Hepatocyte (in vitro differentiated cells): ENCODE data around the gene MIA. TPM values are rescaled to one million over a fixed set of nuclear protein-coding genes. Genes with fewer than 3 reads are reported as not detected.
A peak's percentile ranks its signal among the peaks of the same experiment; 100 is the strongest.
"Not testable (repeated sequence)": the region's sequence is repeated elsewhere in the genome, so short reads cannot be mapped to it uniquely, and the experiment has no call there.

Source experiments
- DNase-seq: peaks from one replicate; pipeline ENCODE4 v3.0.0-alpha.2; 2016; ENCODE audit warnings: low spot score
- H2AFZ ChIP-seq: fragments of 200-600 bp; sonication (generic); 2 replicates; pipeline ENCODE4 v1.6.0; 2016; ENCODE audit warnings: antibody characterized with exemption, mild to moderate bottlenecking
- H3K27ac ChIP-seq: fragments of 200-600 bp; sonication (generic); 2 replicates; pipeline ENCODE4 v1.5.1; 2016; ENCODE audit warnings: mild to moderate bottlenecking
- H3K27me3 ChIP-seq: fragments of 200-600 bp; sonication (generic); 2 replicates; pipeline ENCODE4 v1.6.1; 2016
- H3K36me3 ChIP-seq: fragments of 200-600 bp; sonication (generic); replicated peaks from 2 replicates; pipeline ENCODE4 v1.5.1; 2016; ENCODE audit warnings: low read depth; ENCODE audit not compliant: insufficient read depth
- H3K4me1 ChIP-seq: fragments of 200-600 bp; sonication (generic); 2 replicates; pipeline ENCODE4 v1.5.1; 2016; ENCODE audit warnings: mild to moderate bottlenecking, moderate library complexity; ENCODE audit not compliant: insufficient read depth
- H3K4me2 ChIP-seq: fragments of 200-600 bp; sonication (generic); 2 replicates; pipeline ENCODE4 v1.6.0; 2016
- H3K4me3 ChIP-seq: fragments of 200-600 bp; sonication (generic); 2 replicates; pipeline ENCODE4 v1.5.1; 2016; ENCODE audit warnings: mild to moderate bottlenecking
- H3K79me2 ChIP-seq: fragments of 200-600 bp; sonication (generic); 2 replicates; pipeline ENCODE4 v1.6.0; 2017; ENCODE audit warnings: mild to moderate bottlenecking
- H3K9me2 ChIP-seq: fragments of 200-600 bp; sonication (generic); replicated peaks from 2 replicates; pipeline ENCODE4 v1.6.0; 2017; ENCODE audit warnings: mild to moderate bottlenecking; ENCODE audit not compliant: insufficient read depth
- H3K9me3 ChIP-seq: fragments of 200-600 bp; sonication (generic); 2 replicates; pipeline ENCODE4 v1.5.1; 2016; ENCODE audit warnings: low read depth, mild to moderate bottlenecking
- H4K20me1 ChIP-seq: fragments of 200-600 bp; sonication (generic); 2 replicates; pipeline ENCODE4 v1.6.0; 2016; ENCODE audit warnings: mild to moderate bottlenecking; ENCODE audit not compliant: insufficient read depth, poor library complexity, severe bottlenecking
- EZH2 ChIP-seq: fragments of 200-600 bp; sonication (generic); IDR thresholded peaks from 2 replicates; pipeline ENCODE4 v1.6.1; 2016; ENCODE audit warnings: antibody characterized with exemption, mild to moderate bottlenecking, borderline replicate concordance
- EZH2phosphoT487 ChIP-seq: fragments of 200-600 bp; sonication (generic); IDR thresholded peaks from one replicate; pipeline ENCODE4 v1.6.1; 2018; ENCODE audit warnings: antibody characterized with exemption, mild to moderate bottlenecking, low read depth, moderate library complexity; ENCODE audit not compliant: unreplicated experiment, severe bottlenecking
- WGBS: methylation state at CpG from one replicate; pipeline ENCODE4 v1.1.6; 2016; ENCODE audit warnings: low lambda C conversion rate; ENCODE audit errors: missing lambda C conversion rate; 5-methylcytosine and 5-hydroxymethylcytosine counted together
- polyA plus RNA-seq: library from polyadenylated mRNA; unstranded; fragments of >200 nt; fragmentation: Nextera tagmentation; extraction: Ambion mirVana; gene quantifications from 2 replicates; pipeline ENCODE4 v1.2.1, GENCODE V29; 2016
- total RNA-seq: library from RNA; depleted of rRNA; stranded (reverse); fragments of >200 nt; gene quantifications from 2 replicates; pipeline ENCODE4 v1.2.3, GENCODE V29; 2014
- TF ChIP-seq, protein P1 (sequence below): fragments of 200-600 bp; sonication (generic); IDR thresholded peaks from 2 replicates; pipeline ENCODE4 v1.5.1; 2016; ENCODE audit warnings: antibody characterized with exemption, mild to moderate bottlenecking; ENCODE audit not compliant: poor library complexity

Gene MIA
- total and polyA plus RNA-seq, 2 experiments from 2014 or later, result 0.86 TPM; not detected in 1

DNA sequence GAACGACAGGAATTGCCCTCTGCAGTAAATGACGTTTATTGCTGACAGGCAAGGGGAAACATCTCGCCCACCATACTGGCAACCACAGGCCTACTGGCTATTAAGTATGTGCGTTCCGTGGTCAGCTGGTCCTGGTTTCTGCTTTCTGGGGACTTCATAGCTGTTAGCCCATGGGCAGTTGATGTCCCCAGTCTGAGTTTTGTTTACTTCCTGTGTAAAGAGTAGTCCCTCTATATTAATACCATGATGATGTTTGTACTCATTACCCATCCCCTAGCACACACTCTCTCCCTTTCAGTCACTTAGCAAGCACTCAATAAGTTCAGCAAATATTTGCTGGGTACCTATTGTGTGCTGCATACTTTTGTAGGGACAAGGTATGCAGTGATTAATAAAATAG, 6.5 kb upstream of the MIA start:
- DNase-seq, result no peak
- no peak for TF ChIP-seq EZH2phosphoT487
- TF ChIP-seq, protein P1, sequence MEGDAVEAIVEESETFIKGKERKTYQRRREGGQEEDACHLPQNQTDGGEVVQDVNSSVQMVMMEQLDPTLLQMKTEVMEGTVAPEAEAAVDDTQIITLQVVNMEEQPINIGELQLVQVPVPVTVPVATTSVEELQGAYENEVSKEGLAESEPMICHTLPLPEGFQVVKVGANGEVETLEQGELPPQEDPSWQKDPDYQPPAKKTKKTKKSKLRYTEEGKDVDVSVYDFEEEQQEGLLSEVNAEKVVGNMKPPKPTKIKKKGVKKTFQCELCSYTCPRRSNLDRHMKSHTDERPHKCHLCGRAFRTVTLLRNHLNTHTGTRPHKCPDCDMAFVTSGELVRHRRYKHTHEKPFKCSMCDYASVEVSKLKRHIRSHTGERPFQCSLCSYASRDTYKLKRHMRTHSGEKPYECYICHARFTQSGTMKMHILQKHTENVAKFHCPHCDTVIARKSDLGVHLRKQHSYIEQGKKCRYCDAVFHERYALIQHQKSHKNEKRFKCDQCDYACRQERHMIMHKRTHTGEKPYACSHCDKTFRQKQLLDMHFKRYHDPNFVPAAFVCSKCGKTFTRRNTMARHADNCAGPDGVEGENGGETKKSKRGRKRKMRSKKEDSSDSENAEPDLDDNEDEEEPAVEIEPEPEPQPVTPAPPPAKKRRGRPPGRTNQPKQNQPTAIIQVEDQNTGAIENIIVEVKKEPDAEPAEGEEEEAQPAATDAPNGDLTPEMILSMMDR, result no peak
- no peaks in the 10 kb centered on the region for H3K79me2 ChIP-seq
- no peaks in the 10 kb centered on the region for H3K9me3 ChIP-seq
- no peak overlapping the region for H3K27ac ChIP-seq
- no peaks in the 10 kb centered on the region for H3K4me1 ChIP-seq
- no peaks in the 10 kb centered on the region for H3K9me2 ChIP-seq
- no peaks in the 10 kb centered on the region for H3K27me3 ChIP-seq
- 88% methylated on average over 5 of the region's 5 CpGs for WGBS
- H3K4me2 ChIP-seq, result no peak overlapping the region
- no peaks in the 10 kb centered on the region for H4K20me1 ChIP-seq
- H3K36me3 ChIP-seq, result peaks cover 2% of the 10 kb centered on the region
- H3K4me3 ChIP-seq, result no peak overlapping the region
- H2AFZ ChIP-seq, result no peak overlapping the region

DNA sequence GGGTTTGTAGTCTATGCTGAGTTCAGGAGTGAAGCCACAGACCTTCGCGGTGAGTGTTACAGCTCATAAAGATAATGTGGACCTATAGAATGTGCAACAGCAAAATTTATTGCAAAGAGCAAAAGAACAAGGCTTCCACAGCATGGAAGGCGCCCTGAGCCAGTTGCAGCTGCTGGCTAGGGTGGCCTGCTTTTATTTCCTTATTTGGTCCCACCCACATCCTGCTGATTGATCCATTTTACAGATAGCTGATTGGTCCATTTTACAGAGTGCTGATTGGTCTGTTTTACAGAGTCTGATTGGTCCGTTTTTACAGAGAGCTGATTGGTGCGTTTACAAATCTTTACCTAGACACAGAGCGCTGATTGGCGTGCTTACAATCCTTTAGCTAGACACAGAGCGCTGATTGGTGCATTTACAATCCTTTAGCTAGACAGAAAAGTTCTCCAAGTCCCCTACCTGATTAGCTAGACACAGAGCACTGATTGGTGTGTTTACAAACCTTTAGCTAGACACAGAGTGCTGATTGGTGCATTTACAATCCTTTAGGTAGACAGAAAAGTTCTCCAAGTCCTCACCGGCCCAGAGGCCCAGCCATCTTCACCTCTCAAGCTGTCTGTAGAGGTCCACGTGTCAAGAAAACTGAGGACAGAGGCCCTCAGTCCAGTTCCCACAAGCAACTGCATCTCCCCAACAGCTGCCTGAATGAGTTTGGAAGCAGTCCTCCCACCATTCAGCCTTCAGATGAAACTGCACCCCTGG, 4.0 kb upstream of the MIA start:
- H3K4me3 ChIP-seq, DNase-seq, H3K79me2 ChIP-seq, H3K9me2 ChIP-seq, H4K20me1 ChIP-seq, H3K4me1 ChIP-seq, H3K27me3 ChIP-seq, H3K9me3 ChIP-seq, H3K4me2 ChIP-seq, H3K27ac ChIP-seq, H2AFZ ChIP-seq, H3K36me3 ChIP-seq: not testable (repeated sequence)
- WGBS, result 84% methylated on average over 10 of the region's 10 CpGs

DNA sequence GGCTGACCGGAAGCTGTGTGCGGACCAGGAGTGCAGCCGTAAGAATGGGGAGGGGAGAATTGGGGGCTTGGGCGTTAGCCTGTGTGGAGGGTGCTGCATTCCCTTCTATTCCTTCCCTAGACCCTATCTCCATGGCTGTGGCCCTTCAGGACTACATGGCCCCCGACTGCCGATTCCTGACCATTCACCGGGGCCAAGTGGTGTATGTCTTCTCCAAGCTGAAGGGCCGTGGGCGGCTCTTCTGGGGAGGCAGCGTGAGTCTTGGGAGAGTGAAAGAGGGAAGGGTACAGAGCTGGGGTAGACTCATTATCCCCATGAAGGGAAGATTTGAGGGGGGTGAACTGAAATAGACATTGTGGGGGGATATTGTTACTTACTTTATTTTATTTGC, 306 bp downstream of the MIA start:
- Histone ChIP-seq H3K4me1 (peaks cover 6% of the 10 kb centered on the region), H2AFZ (no peak overlapping the region), H4K20me1 (no peaks in the 10 kb centered on the region), H3K27me3 (no peaks in the 10 kb centered on the region), H3K9me3 (no peaks in the 10 kb centered on the region), H3K27ac (no peak overlapping the region), H3K9me2 (no peaks in the 10 kb centered on the region), H3K4me2 (no peak overlapping the region), H3K36me3 (no peaks in the 10 kb centered on the region), H3K4me3 (no peak overlapping the region), H3K79me2 (peaks cover 4% of the 10 kb centered on the region)
- DNase-seq, result no peak
- TF ChIP-seq, protein P1, result no peak
- no peak for TF ChIP-seq EZH2
- WGBS, result 95% methylated on average over 10 of the region's 10 CpGs

DNA sequence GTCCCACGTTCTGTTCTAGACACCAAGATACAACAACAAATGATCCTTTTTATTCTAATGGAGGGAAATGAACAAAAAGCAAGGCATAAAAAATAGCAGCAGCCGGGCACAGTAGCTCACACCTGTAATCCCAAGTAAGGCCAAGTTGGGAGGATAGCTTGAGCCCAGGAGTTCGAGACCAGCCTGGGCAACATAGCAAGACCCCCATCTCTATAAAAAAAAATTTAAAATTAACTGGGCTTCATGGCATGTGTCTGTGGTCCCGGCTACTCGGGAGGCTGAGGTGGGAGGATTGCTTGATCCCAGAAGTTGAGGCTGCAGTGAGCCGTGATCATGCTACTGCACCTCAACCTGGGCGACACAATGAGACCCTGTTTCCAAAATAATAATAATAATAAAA, 1.0 kb downstream of the MIA start:
- no peak overlapping the region for H3K4me2 ChIP-seq
- H3K4me1 ChIP-seq, result peaks cover 6% of the 10 kb centered on the region
- no peaks in the 10 kb centered on the region for H3K9me3 ChIP-seq
- DNase-seq, result no peak
- no peak overlapping the region for H3K4me3 ChIP-seq
- H3K36me3 ChIP-seq, result no peaks in the 10 kb centered on the region
- 84% methylated on average over 7 of the region's 7 CpGs for WGBS
- no peaks in the 10 kb centered on the region for H4K20me1 ChIP-seq
- no peaks in the 10 kb centered on the region for H3K9me2 ChIP-seq
- no peaks in the 10 kb centered on the region for H3K27me3 ChIP-seq
- H3K27ac ChIP-seq, result peak overlapping the region; percentile 97
- H2AFZ ChIP-seq, result no peak overlapping the region
- TF ChIP-seq, protein P1, result no peak
- TF ChIP-seq EZH2, result no peak
- no peak for TF ChIP-seq EZH2phosphoT487
- peaks cover 4% of the 10 kb centered on the region for H3K79me2 ChIP-seq
